ENCODE measurements around the gene GALNT18. TPM values are rescaled to one million over a fixed set of nuclear protein-coding genes. Genes with fewer than 3 reads are reported as not detected.

The GALNT18 gene
- total and polyA plus RNA-seq, 2 of the 4 experiments (the other 2 are of a cell fraction), result 9.5 to 11.3 TPM

DNA sequence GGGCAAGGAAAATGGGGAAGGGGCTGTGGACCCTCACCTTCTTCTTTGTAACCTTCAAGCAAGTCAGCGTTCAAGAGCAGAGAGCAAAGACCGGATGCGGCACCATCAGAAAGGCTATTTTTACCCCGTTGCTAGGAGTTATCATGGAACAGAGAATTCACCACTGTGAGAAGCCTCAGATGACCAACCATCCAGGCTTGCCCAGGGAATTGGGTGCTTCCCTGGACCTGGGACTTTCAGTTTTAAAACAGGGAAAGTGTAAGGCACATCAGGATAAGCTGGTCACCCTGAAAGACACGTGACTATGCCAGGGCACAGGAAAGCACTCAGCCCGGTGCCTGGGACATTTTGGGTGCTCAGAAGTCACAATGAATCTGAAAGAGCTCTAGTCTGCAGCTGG is 10.4 kb downstream of the GALNT18 start:
- Histone ChIP-seq H3K9me1 (ENCODE audit: insufficient read depth, low read length) (no peaks in the 10 kb centered on the region), H4K8ac (ENCODE audit: low read depth in 2 of 2, low read length in 2 of 2) (no peak overlapping the region), H4K91ac (ENCODE audit: insufficient read depth, low read depth, low read length) (no peak overlapping the region), H3K4me2 (ENCODE audit: low read depth, low read length) (no peak overlapping the region; the same call in 1 of the 2 replicates), H3K27ac (ENCODE audit: insufficient read depth, low read length) (no peak overlapping the region), H2BK20ac (ENCODE audit: low read depth, low read length) (no peak overlapping the region), H2AK5ac (ENCODE audit: low read depth, low read length) (no peak overlapping the region), H2BK120ac (ENCODE audit: low read depth, low read length) (no peak overlapping the region), H3K27me3 (ENCODE audit: control insufficient read depth, insufficient read depth, low read length) (no peaks in the 10 kb centered on the region; the same call in 1 of the 2 replicates), H3K79me1 (ENCODE audit: low read depth in 1 of 2, low read length in 2 of 2) (0 out of 4 replicates have a peak, but pooled peaks cover 0 to 2% of the 10 kb centered on the region in 2 experiments), H2BK5ac (ENCODE audit: low read depth, low read length, poor library complexity, severe bottlenecking) (no peak overlapping the region), H3K56ac (ENCODE audit: extremely low read depth, insufficient read depth, low read length) (no peak overlapping the region), H4K5ac (ENCODE audit: low read depth, low read length) (no peak overlapping the region), H2BK15ac (ENCODE audit: low read depth, low read length) (no peak overlapping the region), H2AK9ac (replicated peaks; ENCODE audit: low read depth, low read length, poor library complexity) (no peak overlapping the region), H3K23ac (ENCODE audit: low read depth, low read length) (no peak overlapping the region), H3K4me1 (ENCODE audit: control insufficient read depth, insufficient read depth, low read length) (peaks cover 2% of the 10 kb centered on the region; the same call in 1 of the 2 replicates), H3K14ac (replicated peaks; ENCODE audit: low read depth, low read length) (no peak overlapping the region), H4K20me1 (ENCODE audit: insufficient read depth, low read length) (no peaks in the 10 kb centered on the region), H3K36me3 (ENCODE audit: control insufficient read depth, insufficient read depth, low read length) (no peaks in the 10 kb centered on the region), H3K9me3 (ENCODE audit: control insufficient read depth, insufficient read depth, low read length) (no peaks in the 10 kb centered on the region), H3K4ac (ENCODE audit: low read depth, low read length) (no peak overlapping the region), H3K18ac (ENCODE audit: low read depth, low read length) (no peak overlapping the region), H2AFZ (replicated peaks; ENCODE audit: low read length, poor library complexity) (peak overlapping the region; percentile 8), H3K9ac (ENCODE audit: low read depth, low read length) (no peak overlapping the region), H3K4me3 (ENCODE audit: insufficient read depth, low read depth, low read length) (no peak overlapping the region)
- in situ Hi-C loops (cut with MboI; ENCODE audit: low sequenced_read_pairs) (no loop called here), dilution Hi-C loops (cut with HindIII; ENCODE audit: low sequenced_read_pairs, unreplicated experiment) (no loop called here), intact Hi-C loops (cut with micrococcal nuclease) (no loop called here)
- ChIA-PET CTCF (no interaction called here), POLR2A (ENCODE audit: unreplicated experiment) (no interaction called here)
- TF ChIP-seq CHD1 (IDR thresholded peaks at IDR 0.05; ENCODE audit: low read depth, low read length) (no peak), CEBPB (IDR thresholded peaks at IDR 0.05; ENCODE audit: low read depth, low read length) (no peak), RFX5 (IDR thresholded peaks at IDR 0.05; ENCODE audit: low read depth, low read length) (no peak), RAD21 (IDR thresholded peaks at IDR 0.05; ENCODE audit: low read length) (no peak), SMC3 (IDR thresholded peaks at IDR 0.05; ENCODE audit: low read depth, low read length) (no peak), MAZ (IDR thresholded peaks at IDR 0.05; ENCODE audit: borderline replicate concordance, low read depth, low read length) (no peak), POLR2A (IDR thresholded peaks at IDR 0.05; ENCODE audit: low read depth, low read length) (no peak), MAFK (IDR thresholded peaks at IDR 0.05; ENCODE audit: low read depth, low read length) (no peak), NFE2L2 (IDR thresholded peaks at IDR 0.05; ENCODE audit: low read depth, low read length) (no peak)
- no peak for ATAC-seq (ENCODE audit: low read depth)
- WGBS, 2 experiments (ENCODE audit: extremely low coverage in 2 of 2, insufficient read length in 1 of 2), result 82% methylated on average over 6 of the region's 6 CpGs; no CpG with 5 or more reads in 1 of the 2 experiments
- no peak for DNase-seq
- BruUV-seq (replicated peaks), result no TSS peak

Data from IMR-90 (cell line).